HCT116 (cell line): ENCODE data around the gene CCDC86. TPM values are rescaled to one million over a fixed set of nuclear protein-coding genes. Genes with fewer than 3 reads are reported as not detected.

ENCODE experiments used
- ATAC-seq: fragments of 200-7000 bp; cut with Tn5 transposase; 2 replicates; pipeline ENCODE4 v1.9.1; 2020; ENCODE audit warnings: mild to moderate bottlenecking, moderate library complexity
- BruUV-seq: library from RNA; stranded (reverse); fragments of 400-500 nt; replicated peaks from 2 replicates; lab custom pipeline; 2021; lab: Mats Ljungman, UMichigan
- CTCF ChIA-PET: fragments of 300-600 bp; sonication (Branson Sonifier 250); formaldehyde crosslinking; loops from one replicate; lab custom pipeline; 2021; ENCODE audit warnings: antibody characterized with exemption; lab: Charles Lee
- POLR2A ChIA-PET: fragments of 300-600, 350-600 bp; sonication (Branson Sonifier 250); formaldehyde crosslinking; loops from one replicate; lab custom pipeline; 2021; ENCODE audit warnings: antibody characterized with exemption; lab: Charles Lee
- RAD21 ChIA-PET, 2 experiments: fragments of 300-600 bp; sonication (Branson Sonifier 250); formaldehyde crosslinking; loops; one replicate each; lab custom pipeline; 2023; ENCODE audit warnings: low total read pairs in 2 of 2; ENCODE audit not compliant: uncharacterized antibody in 2 of 2, unreplicated experiment in 2 of 2, low non-redundant PET in 1 of 2; lab: Charles Lee
- DNase-seq: peaks from one replicate; pipeline ENCODE4 v3.0.0-alpha.2; 2010; ENCODE audit warnings: low read depth, low spot score
- H2AFZ ChIP-seq: fragments of 200-600 bp; shearing (Covaris generic), sonication (generic); 2 replicates; pipeline ENCODE4 v1.6.1; 2017; ENCODE audit warnings: low read depth, mixed run types, mixed read lengths, antibody characterized with exemption, low read length; ENCODE audit not compliant: poor library complexity, severe bottlenecking
- H3K27ac ChIP-seq: 2 replicates; pipeline ENCODE4 v1.5.1; 2012; ENCODE audit warnings: low read depth, low read length
- H3K27me3 ChIP-seq: fragments of 200-600 bp; sonication (generic); 2 replicates; pipeline ENCODE4 v1.6.1; 2016; ENCODE audit warnings: mixed run types, low read length, mixed read lengths; ENCODE audit not compliant: insufficient read depth
- H3K36me3 ChIP-seq, 2 experiments: fragments of 200-500 bp in 1 of 2; fragments of 200-600 bp in 1 of 2; sonication (Bioruptor generic) in 1 of 2; sonication (generic) in 1 of 2; 2 replicates each; pipeline versions ENCODE4 v1.5.1 to v1.6.1; 2014 to 2016; ENCODE audit warnings: low read length in 2 of 2, inconsistent platforms in 1 of 2, mixed read lengths in 1 of 2, mixed run types in 1 of 2; ENCODE audit not compliant: insufficient read depth in 2 of 2, control insufficient read depth in 1 of 2
- H3K4me1 ChIP-seq, 2 experiments: fragments of 200-600 bp in 1 of 2; sonication (generic) in 1 of 2; 2 replicates each; pipeline versions ENCODE4 v1.5.1 to v1.6.1; 2012 to 2017; ENCODE audit warnings: low read length in 2 of 2, inconsistent platforms in 1 of 2, mild to moderate bottlenecking in 1 of 2, mixed read lengths in 1 of 2, mixed run types in 1 of 2, moderate library complexity in 1 of 2; ENCODE audit not compliant: insufficient read depth in 2 of 2, control insufficient read depth in 1 of 2
- H3K4me2 ChIP-seq: fragments of 200-600 bp; sonication (generic); 2 replicates; pipeline ENCODE4 v1.6.1; 2017; ENCODE audit warnings: mixed run types, low read length, mixed read lengths
- H3K4me3 ChIP-seq, 2 experiments: fragments of 200-600 bp in 1 of 2; sonication (generic) in 1 of 2; replicated peaks in 1 of 2; 2 replicates each; pipeline ENCODE4 v1.5.1; 2011 to 2016; ENCODE audit warnings: low read length in 2 of 2, control low read depth in 1 of 2, low read depth in 1 of 2, mild to moderate bottlenecking in 1 of 2, mixed read lengths in 1 of 2, mixed run types in 1 of 2
- H3K79me2 ChIP-seq: fragments of 200-600 bp; sonication (generic); 2 replicates; pipeline ENCODE4 v1.6.1; 2017; ENCODE audit warnings: mild to moderate bottlenecking, mixed run types, low read length, moderate library complexity, mixed read lengths; ENCODE audit not compliant: insufficient read depth
- H3K9ac ChIP-seq: fragments of 200-600 bp; sonication (generic); 2 replicates; pipeline ENCODE4 v1.6.1; 2016; ENCODE audit warnings: low read length, mixed read lengths
- H3K9me2 ChIP-seq: fragments of 200-600 bp; sonication (generic), shearing (Covaris generic); 2 replicates; pipeline ENCODE4 v1.6.1; 2017; ENCODE audit warnings: mixed run types, mild to moderate bottlenecking, moderate library complexity; ENCODE audit not compliant: insufficient read depth
- H3K9me3 ChIP-seq, 2 experiments: fragments of 200-500 bp in 1 of 2; fragments of 200-600 bp in 1 of 2; sonication (Bioruptor generic) in 1 of 2; sonication (generic) in 1 of 2; 2 replicates each; pipeline ENCODE4 v1.6.1; 2014 to 2017; ENCODE audit warnings: low read length in 2 of 2, mixed read lengths in 2 of 2, inconsistent platforms in 1 of 2, low read depth in 1 of 2, mild to moderate bottlenecking in 1 of 2, mixed run types in 1 of 2, moderate library complexity in 1 of 2; ENCODE audit not compliant: control insufficient read depth in 1 of 2, insufficient read depth in 1 of 2
- H4K20me1 ChIP-seq: fragments of 200-600 bp; sonication (generic), shearing (Covaris generic); 2 replicates; pipeline ENCODE4 v1.6.1; 2017; ENCODE audit warnings: mixed run types, mild to moderate bottlenecking, moderate library complexity; ENCODE audit not compliant: insufficient read depth
- ATF3 ChIP-seq: IDR thresholded peaks from 2 replicates; pipeline ENCODE4 v1.6.1; 2012
- CBX3 ChIP-seq: IDR thresholded peaks from 2 replicates; pipeline ENCODE4 v1.6.1; 2012; ENCODE audit warnings: low read depth
- CEBPB ChIP-seq: IDR thresholded peaks from 2 replicates; pipeline ENCODE4 v1.6.1; 2012; ENCODE audit warnings: low read depth
- EZH2phosphoT487 ChIP-seq: fragments of 200-600 bp; IDR thresholded peaks from 2 replicates; pipeline ENCODE4 v1.6.1; 2018; ENCODE audit warnings: antibody characterized with exemption, borderline replicate concordance
- FOSL1 ChIP-seq: IDR thresholded peaks from 2 replicates; pipeline ENCODE4 v1.6.1; 2012; ENCODE audit warnings: low read depth
- JUND ChIP-seq: IDR thresholded peaks from 2 replicates; pipeline ENCODE4 v1.6.1; 2012
- POLR2A ChIP-seq: IDR thresholded peaks from 2 replicates; pipeline ENCODE4 v1.7.0; 2011; ENCODE audit warnings: borderline replicate concordance; ENCODE audit not compliant: insufficient read depth, insufficient read length; ENCODE audit errors: extremely low read depth
- RAD21 ChIP-seq: IDR thresholded peaks from 2 replicates; pipeline ENCODE4 v1.6.1; 2012; ENCODE audit warnings: low read depth, mild to moderate bottlenecking
- SP1 ChIP-seq: IDR thresholded peaks from 2 replicates; pipeline ENCODE4 v1.6.1; 2012; ENCODE audit warnings: low read depth
- TCF7L2 ChIP-seq: IDR thresholded peaks from 2 replicates; pipeline ENCODE4 v1.7.0; 2011; ENCODE audit warnings: borderline replicate concordance, inconsistent platforms; ENCODE audit not compliant: insufficient read depth, insufficient read length; ENCODE audit errors: extremely low read depth
- YY1 ChIP-seq: IDR thresholded peaks from 2 replicates; pipeline ENCODE4 v1.6.1; 2011; ENCODE audit warnings: low read length, low read depth, moderate library complexity, mild to moderate bottlenecking; ENCODE audit not compliant: insufficient replicate concordance; ENCODE audit errors: extremely low read depth
- ZFX ChIP-seq: fragments of 450-650 bp; IDR thresholded peaks from 2 replicates; pipeline ENCODE4 v1.6.1; 2017
- intact Hi-C: fragments of 100-400 bp; cut with micrococcal nuclease; formaldehyde crosslinking; loops from 2 replicates; pipeline ENCODE4 v1.10.0; 2022
- total RNA-seq: library from RNA; stranded (reverse); gene quantifications from one replicate; pipeline ENCODE4 v1.2.1, GENCODE V29; 2021; ENCODE audit not compliant: unreplicated experiment
- TF ChIP-seq, protein P1 (sequence below): IDR thresholded peaks from 2 replicates; pipeline ENCODE4 v1.6.1; 2012; ENCODE audit warnings: low read depth
- TF ChIP-seq, protein P2 (sequence below): IDR thresholded peaks from 2 replicates; pipeline ENCODE4 v1.6.1; 2012

Gene CCDC86
- total RNA-seq, 1 experiment from 2014 or later = 69.6 TPM

DNA sequence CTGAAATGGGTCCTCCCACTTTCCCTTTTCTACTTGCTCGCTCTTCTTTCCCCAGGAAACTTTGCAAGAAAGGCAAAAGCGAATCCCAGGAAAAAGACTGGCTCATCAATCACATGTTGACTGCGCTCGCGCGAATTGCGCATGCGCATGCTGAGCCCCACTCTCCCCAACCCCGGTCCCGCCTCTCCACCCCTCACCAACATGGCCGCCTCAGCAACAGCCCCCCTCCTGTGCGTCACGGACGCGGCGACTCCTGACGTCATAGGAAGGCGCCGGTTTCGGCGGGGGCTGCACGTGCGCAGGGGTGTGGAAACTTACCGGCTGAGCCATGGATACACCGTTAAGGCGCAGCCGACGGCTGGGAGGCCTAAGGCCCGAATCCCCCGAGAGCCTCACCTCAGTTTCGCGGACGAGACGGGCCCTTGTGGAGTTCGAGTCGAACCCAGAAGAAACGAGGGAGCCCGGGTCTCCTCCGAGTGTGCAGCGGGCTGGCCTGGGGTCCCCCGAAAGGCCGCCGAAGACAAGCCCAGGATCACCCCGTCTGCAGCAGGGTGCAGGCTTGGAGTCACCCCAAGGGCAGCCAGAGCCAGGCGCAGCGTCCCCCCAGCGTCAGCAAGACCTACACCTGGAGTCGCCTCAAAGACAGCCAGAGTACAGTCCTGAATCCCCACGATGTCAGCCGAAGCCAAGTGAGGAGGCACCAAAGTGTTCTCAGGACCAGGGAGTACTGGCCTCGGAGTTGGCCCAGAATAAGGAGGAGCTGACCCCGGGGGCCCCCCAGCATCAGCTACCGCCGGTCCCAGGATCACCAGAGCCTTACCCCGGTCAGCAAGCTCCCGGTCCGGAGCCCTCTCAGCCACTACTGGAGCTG is at the start of gene CCDC86 (continued):
- TF ChIP-seq, protein P1, sequence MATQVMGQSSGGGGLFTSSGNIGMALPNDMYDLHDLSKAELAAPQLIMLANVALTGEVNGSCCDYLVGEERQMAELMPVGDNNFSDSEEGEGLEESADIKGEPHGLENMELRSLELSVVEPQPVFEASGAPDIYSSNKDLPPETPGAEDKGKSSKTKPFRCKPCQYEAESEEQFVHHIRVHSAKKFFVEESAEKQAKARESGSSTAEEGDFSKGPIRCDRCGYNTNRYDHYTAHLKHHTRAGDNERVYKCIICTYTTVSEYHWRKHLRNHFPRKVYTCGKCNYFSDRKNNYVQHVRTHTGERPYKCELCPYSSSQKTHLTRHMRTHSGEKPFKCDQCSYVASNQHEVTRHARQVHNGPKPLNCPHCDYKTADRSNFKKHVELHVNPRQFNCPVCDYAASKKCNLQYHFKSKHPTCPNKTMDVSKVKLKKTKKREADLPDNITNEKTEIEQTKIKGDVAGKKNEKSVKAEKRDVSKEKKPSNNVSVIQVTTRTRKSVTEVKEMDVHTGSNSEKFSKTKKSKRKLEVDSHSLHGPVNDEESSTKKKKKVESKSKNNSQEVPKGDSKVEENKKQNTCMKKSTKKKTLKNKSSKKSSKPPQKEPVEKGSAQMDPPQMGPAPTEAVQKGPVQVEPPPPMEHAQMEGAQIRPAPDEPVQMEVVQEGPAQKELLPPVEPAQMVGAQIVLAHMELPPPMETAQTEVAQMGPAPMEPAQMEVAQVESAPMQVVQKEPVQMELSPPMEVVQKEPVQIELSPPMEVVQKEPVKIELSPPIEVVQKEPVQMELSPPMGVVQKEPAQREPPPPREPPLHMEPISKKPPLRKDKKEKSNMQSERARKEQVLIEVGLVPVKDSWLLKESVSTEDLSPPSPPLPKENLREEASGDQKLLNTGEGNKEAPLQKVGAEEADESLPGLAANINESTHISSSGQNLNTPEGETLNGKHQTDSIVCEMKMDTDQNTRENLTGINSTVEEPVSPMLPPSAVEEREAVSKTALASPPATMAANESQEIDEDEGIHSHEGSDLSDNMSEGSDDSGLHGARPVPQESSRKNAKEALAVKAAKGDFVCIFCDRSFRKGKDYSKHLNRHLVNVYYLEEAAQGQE = no peak
- TF ChIP-seq ATF3 = no peak

GRCh38 chr11:60792521-60792920 is 49.4 kb upstream of the CCDC86 start:
- Histone ChIP-seq H3K36me3 (no peaks in the 10 kb centered on the region), H3K9ac (no peak overlapping the region), H3K4me1 (no peaks in the 10 kb centered on the region), H2AFZ (no peak overlapping the region), H3K9me3 (peaks cover 0 to 4% of the 10 kb centered on the region in 2 experiments; a peak in 1 of 4 replicates), H3K27ac (no peak overlapping the region), H3K27me3 (peaks cover 5% of the 10 kb centered on the region; the same call in 1 of the 2 replicates), H4K20me1 (no peaks in the 10 kb centered on the region), H3K9me2 (no peaks in the 10 kb centered on the region), H3K4me2 (no peak overlapping the region), H3K4me3 (no peak overlapping the region), H3K79me2 (no peaks in the 10 kb centered on the region)
- ATAC-seq = no peak
- CTCF ChIA-PET = no interaction called here
- no peak for DNase-seq
- intact Hi-C loops = no loop called here
- POLR2A ChIA-PET = no interaction called here
- no TSS peak for BruUV-seq
- RAD21 ChIA-PET = no interaction called here
- TF ChIP-seq CEBPB (no peak), CBX3 (no peak), JUND (no peak), POLR2A (no peak), EZH2phosphoT487 (no peak), YY1 (no peak), ZFX (no peak), FOSL1 (no peak), TCF7L2 (no peak), SP1 (no peak), ATF3 (no peak), RAD21 (no peak)
- TF ChIP-seq, protein P1 = no peak
- TF ChIP-seq, protein P2, sequence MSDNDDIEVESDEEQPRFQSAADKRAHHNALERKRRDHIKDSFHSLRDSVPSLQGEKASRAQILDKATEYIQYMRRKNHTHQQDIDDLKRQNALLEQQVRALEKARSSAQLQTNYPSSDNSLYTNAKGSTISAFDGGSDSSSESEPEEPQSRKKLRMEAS = no peak
